K562 (cell line): Measurements from ENCODE around the gene UBE2N. TPM values are rescaled to one million over a fixed set of nuclear protein-coding genes. Genes with fewer than 3 reads are reported as not detected.

Source experiments
- BDP1 ChIP-seq: IDR thresholded peaks from 3 replicates; pipeline ENCODE4 v1.6.1; 2011; ENCODE audit not compliant: insufficient read length, insufficient read depth
- CBFB ChIP-seq: sonication (generic); formaldehyde crosslinking; IDR thresholded peaks from 2 replicates; pipeline ENCODE4 v1.4.0; 2020; ENCODE audit warnings: mild to moderate bottlenecking, missing genetic modification reagents
- DEAF1 ChIP-seq: fragments of 450-650 bp; formaldehyde crosslinking; IDR thresholded peaks from 2 replicates; pipeline ENCODE4 v1.4.0; 2020; ENCODE audit warnings: mild to moderate bottlenecking, moderate library complexity
- ELF1 ChIP-seq: fragments of 200-800 bp; sonication (Bioruptor generic); IDR thresholded peaks from 2 replicates; pipeline ENCODE4 v1.6.1; 2016; ENCODE audit warnings: missing genetic modification characterization, missing compliant biosample characterization
- GATA2 ChIP-seq: sonication (generic); formaldehyde crosslinking; IDR thresholded peaks from 2 replicates; pipeline ENCODE4 v1.4.0; 2020; ENCODE audit warnings: mild to moderate bottlenecking, missing genetic modification reagents
- HMG20B ChIP-seq: fragments of 250-450 bp; sonication (Bioruptor Pico); IDR thresholded peaks from 2 replicates; pipeline ENCODE4 v1.5.0; 2021; ENCODE audit warnings: mild to moderate bottlenecking
- LARP7 ChIP-seq: fragments of 450-650 bp; IDR thresholded peaks from 2 replicates; pipeline ENCODE4 v1.6.1; 2016
- NCOA1 ChIP-seq: fragments of 450-650 bp; IDR thresholded peaks from 2 replicates; pipeline ENCODE4 v1.6.1; 2016; ENCODE audit warnings: low read depth
- PATZ1 ChIP-seq: fragments of 250-450 bp; sonication (Bioruptor Pico); IDR thresholded peaks from 2 replicates; pipeline ENCODE4 v1.5.0; 2020; ENCODE audit warnings: mild to moderate bottlenecking, borderline replicate concordance
- RAD51 ChIP-seq: fragments of 450-650 bp; IDR thresholded peaks from 2 replicates; pipeline ENCODE4 v1.7.1; 2016; ENCODE audit warnings: low read depth, mild to moderate bottlenecking, borderline replicate concordance
- SMARCA4 ChIP-seq: fragments of 450-650 bp; IDR thresholded peaks from 2 replicates; pipeline ENCODE4 v1.6.1; 2016
- TEAD1 ChIP-seq, 2 experiments: fragments of 450-650 bp in 1 of 2; sonication (generic) in 1 of 2; formaldehyde crosslinking; IDR thresholded peaks; 2 replicates each; pipeline versions ENCODE4 v1.4.0 to v1.8.0; 2020 to 2022; ENCODE audit warnings: mild to moderate bottlenecking in 2 of 2, missing genetic modification reagents in 1 of 2
- TFAP4 ChIP-seq: sonication (generic); formaldehyde crosslinking; IDR thresholded peaks from 2 replicates; pipeline ENCODE4 v1.8.0; 2022; ENCODE audit warnings: missing genetic modification reagents, mild to moderate bottlenecking, moderate library complexity, borderline replicate concordance
- ZBTB17 ChIP-seq: fragments of 450-650 bp; formaldehyde crosslinking; IDR thresholded peaks from 2 replicates; pipeline ENCODE4 v1.4.0; 2020; ENCODE audit warnings: mild to moderate bottlenecking
- ZFPM2 ChIP-seq: fragments of 250-450 bp; sonication (Bioruptor Pico); IDR thresholded peaks from 2 replicates; pipeline ENCODE4 v1.5.1; 2022; ENCODE audit warnings: mild to moderate bottlenecking
- ZNF586 ChIP-seq: fragments of 450-650 bp; formaldehyde crosslinking; conservative IDR thresholded peaks from 2 replicates; pipeline ENCODE4 v1.4.0; 2020; ENCODE audit warnings: mild to moderate bottlenecking, moderate library complexity
- polyA plus RNA-seq, 8 experiments: library from polyadenylated mRNA; depleted of rRNA in 4 of 8; stranded (reverse) in 5 of 8; unstranded in 3 of 8; fragments of >200 nt; fragmentation: Nextera tagmentation in 2 of 8; fragmentation: Illumina TruSeq in 1 of 8; extraction: Ambion mirVana in 2 of 8; extraction: Trizol in 1 of 8; gene quantifications; 2 replicates each; pipeline versions ENCODE4 v1.2.1 to v1.2.3, GENCODE V29; 2011 to 2014; ENCODE audit warnings: inconsistent platforms in 1 of 8, missing spikeins in 1 of 8
- total RNA-seq, 7 experiments: library from RNA; depleted of rRNA in 6 of 7; stranded (reverse); fragments of >200 nt in 6 of 7; fragmentation: Illumina TruSeq in 2 of 7; extraction: Trizol in 2 of 7; gene quantifications; 2 replicates each; pipeline versions ENCODE4 v1.2.1 to v1.2.3, GENCODE V29; 2011 to 2021; ENCODE audit warnings: low replicate concordance in 1 of 7
- TF ChIP-seq, protein P1 (sequence below): fragments of 450-650 bp; conservative IDR thresholded peaks from 2 replicates; pipeline ENCODE4 v1.6.1; 2016; ENCODE audit warnings: missing genetic modification characterization, low read depth, mild to moderate bottlenecking, missing compliant biosample characterization, moderate library complexity
- TF ChIP-seq, protein P2 (sequence below): fragments of 450-650 bp; IDR thresholded peaks from 2 replicates; pipeline ENCODE4 v1.6.1; 2017; ENCODE audit warnings: antibody characterized with exemption, mild to moderate bottlenecking

Gene UBE2N
- total and polyA plus RNA-seq, 9 of the 15 experiments (the other 6 are each of a cell fraction or from before 2014, with no cell fraction given), result 189 to 826 (median 260) TPM

DNA sequence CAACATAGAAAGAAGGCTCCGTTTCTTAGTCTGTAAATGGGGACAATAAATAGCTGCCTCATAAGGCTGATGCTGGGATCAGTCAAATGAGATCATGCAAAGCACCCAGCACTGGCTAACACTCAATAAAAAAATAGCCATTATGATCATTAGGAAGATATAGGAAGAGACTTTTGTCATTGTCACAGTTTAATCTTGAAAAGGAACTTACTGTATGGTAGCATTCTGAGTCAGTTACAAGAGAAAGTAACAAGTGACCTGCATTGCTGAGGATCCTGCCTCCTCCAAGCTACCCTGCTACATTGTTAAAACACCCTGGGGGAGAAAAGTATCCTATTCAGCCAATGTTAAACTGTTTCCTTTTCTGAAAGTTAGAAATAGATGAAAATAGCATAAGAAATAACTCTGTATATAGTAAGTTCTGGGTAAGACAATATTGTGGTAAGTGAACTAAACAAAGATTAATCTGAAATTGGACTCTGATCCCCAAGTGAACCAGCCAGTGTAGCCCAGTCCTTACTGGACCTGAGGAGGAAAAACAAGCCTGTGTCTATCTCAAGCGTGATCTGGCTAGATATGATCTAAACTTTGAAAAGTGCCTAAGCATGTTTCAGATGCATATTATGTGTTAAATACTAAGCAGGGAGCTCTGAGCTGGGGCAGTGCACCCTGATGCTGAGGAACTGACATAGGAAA, 67.6 kb downstream of the UBE2N start (continued):
- TF ChIP-seq, protein P1, sequence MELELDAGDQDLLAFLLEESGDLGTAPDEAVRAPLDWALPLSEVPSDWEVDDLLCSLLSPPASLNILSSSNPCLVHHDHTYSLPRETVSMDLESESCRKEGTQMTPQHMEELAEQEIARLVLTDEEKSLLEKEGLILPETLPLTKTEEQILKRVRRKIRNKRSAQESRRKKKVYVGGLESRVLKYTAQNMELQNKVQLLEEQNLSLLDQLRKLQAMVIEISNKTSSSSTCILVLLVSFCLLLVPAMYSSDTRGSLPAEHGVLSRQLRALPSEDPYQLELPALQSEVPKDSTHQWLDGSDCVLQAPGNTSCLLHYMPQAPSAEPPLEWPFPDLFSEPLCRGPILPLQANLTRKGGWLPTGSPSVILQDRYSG (tag), result no peak
- no peak for TF ChIP-seq RAD51
- TF ChIP-seq PATZ1 (CRISPR knock-in tag), result 0 out of 2 replicates have a peak, but pooled peaks have one; percentile 18
- TF ChIP-seq BDP1, result no peak
- TF ChIP-seq ZNF586 (CRISPR knock-in tag), result no peak
- TF ChIP-seq HMG20B, result no peak
- 0 out of 4 replicates have a peak, but pooled peaks of 1 of the 2 experiments have one; percentile 17 for TF ChIP-seq TEAD1 (CRISPR knock-in tag; IDR thresholded peaks at IDR 0.05)
- no peak for TF ChIP-seq ZFPM2 (CRISPR knock-in tag)
- TF ChIP-seq DEAF1 (CRISPR knock-in tag), result no peak
- no peak for TF ChIP-seq CBFB (CRISPR knock-in tag)
- TF ChIP-seq ELF1 (tag), result 0 out of 2 replicates have a peak, but pooled peaks have one; percentile 18
- TF ChIP-seq LARP7, result no peak
- peak; percentile 33; the same call in 1 of the 2 replicates for TF ChIP-seq GATA2 (CRISPR knock-in tag)
- TF ChIP-seq TFAP4, result no peak
- TF ChIP-seq ZBTB17 (CRISPR knock-in tag), result 0 out of 2 replicates have a peak, but pooled peaks have one; percentile 53
- TF ChIP-seq, protein P2, sequence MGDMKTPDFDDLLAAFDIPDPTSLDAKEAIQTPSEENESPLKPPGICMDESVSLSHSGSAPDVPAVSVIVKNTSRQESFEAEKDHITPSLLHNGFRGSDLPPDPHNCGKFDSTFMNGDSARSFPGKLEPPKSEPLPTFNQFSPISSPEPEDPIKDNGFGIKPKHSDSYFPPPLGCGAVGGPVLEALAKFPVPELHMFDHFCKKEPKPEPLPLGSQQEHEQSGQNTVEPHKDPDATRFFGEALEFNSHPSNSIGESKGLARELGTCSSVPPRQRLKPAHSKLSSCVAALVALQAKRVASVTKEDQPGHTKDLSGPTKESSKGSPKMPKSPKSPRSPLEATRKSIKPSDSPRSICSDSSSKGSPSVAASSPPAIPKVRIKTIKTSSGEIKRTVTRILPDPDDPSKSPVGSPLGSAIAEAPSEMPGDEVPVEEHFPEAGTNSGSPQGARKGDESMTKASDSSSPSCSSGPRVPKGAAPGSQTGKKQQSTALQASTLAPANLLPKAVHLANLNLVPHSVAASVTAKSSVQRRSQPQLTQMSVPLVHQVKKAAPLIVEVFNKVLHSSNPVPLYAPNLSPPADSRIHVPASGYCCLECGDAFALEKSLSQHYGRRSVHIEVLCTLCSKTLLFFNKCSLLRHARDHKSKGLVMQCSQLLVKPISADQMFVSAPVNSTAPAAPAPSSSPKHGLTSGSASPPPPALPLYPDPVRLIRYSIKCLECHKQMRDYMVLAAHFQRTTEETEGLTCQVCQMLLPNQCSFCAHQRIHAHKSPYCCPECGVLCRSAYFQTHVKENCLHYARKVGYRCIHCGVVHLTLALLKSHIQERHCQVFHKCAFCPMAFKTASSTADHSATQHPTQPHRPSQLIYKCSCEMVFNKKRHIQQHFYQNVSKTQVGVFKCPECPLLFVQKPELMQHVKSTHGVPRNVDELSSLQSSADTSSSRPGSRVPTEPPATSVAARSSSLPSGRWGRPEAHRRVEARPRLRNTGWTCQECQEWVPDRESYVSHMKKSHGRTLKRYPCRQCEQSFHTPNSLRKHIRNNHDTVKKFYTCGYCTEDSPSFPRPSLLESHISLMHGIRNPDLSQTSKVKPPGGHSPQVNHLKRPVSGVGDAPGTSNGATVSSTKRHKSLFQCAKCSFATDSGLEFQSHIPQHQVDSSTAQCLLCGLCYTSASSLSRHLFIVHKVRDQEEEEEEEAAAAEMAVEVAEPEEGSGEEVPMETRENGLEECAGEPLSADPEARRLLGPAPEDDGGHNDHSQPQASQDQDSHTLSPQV, result peak; percentile 29; the same call in 1 of the 2 replicates
- peak; percentile 23; the same call in 1 of the 2 replicates for TF ChIP-seq SMARCA4
- no peak for TF ChIP-seq NCOA1
